D721Med (cell line): Measurements from ENCODE around the gene NDUFAF8.

Source experiments
- DNase-seq: peaks from one replicate; pipeline ENCODE4 v3.0.0; 2011; ENCODE audit warnings: low spot score; ENCODE audit not compliant: insufficient read length
- FAIRE-seq: peaks from 2 replicates; lab custom pipeline; 2011; peaks lifted over from hg19 to GRCh38; lab: Jason Lieb, UNC
- CTCF ChIP-seq: IDR thresholded peaks from 2 replicates; pipeline ENCODE4 v1.5.1; 2012; ENCODE audit warnings: mild to moderate bottlenecking, control low read depth; ENCODE audit not compliant: insufficient read depth; ENCODE audit errors: missing control alignments

NDUFAF8 gene

GRCh38 chr17:81251094-81251708 lies 12.1 kb downstream of the NDUFAF8 start:
- FAIRE-seq = no peak
- TF ChIP-seq CTCF = no peak
- no peak for DNase-seq

GRCh38 chr17:81251709-81252301 lies 12.7 kb downstream of the NDUFAF8 start:
- no peak for TF ChIP-seq CTCF
- FAIRE-seq (no peak), DNase-seq (no peak)

GRCh38 chr17:81252326-81252986 lies 13.3 kb downstream of the NDUFAF8 start:
- TF ChIP-seq CTCF = no peak
- DNase-seq = no peak
- no peak for FAIRE-seq

GRCh38 chr17:81252987-81253329 lies 13.8 kb downstream of the NDUFAF8 start:
- TF ChIP-seq CTCF = no peak
- no peak for FAIRE-seq
- no peak for DNase-seq

GRCh38 chr17:81253358-81254131 lies 14.4 kb downstream of the NDUFAF8 start:
- FAIRE-seq = no peak
- no peak for DNase-seq
- peak; percentile 91 for TF ChIP-seq CTCF

GRCh38 chr17:81254955-81255717 lies 16.0 kb downstream of the NDUFAF8 start:
- DNase-seq (no peak), FAIRE-seq (no peak)
- peak; percentile 27 for TF ChIP-seq CTCF
